Vagina (tissue), 2 donors: Measurements from ENCODE around the gene SYT12. TPM values are rescaled to one million over a fixed set of nuclear protein-coding genes. Genes with fewer than 3 reads are reported as not detected.

Source experiments
- DNase-seq, 2 donors: peaks; one replicate each; pipeline ENCODE4 v3.0.0-alpha.2; 2017; ENCODE audit errors: extremely low spot score in 2 of 2
- H3K27ac ChIP-seq: fragments of 200-600 bp; sonication (generic); one replicate; pipeline ENCODE4 v1.5.1; 2019
- H3K27me3 ChIP-seq: fragments of 200-600 bp; sonication (generic); one replicate; pipeline ENCODE4 v1.5.1; 2019
- H3K36me3 ChIP-seq, 2 donors: fragments of 200-600 bp; sonication (generic); one replicate each; pipeline ENCODE4 v1.5.1; 2017 to 2019
- H3K4me1 ChIP-seq: fragments of 200-600 bp; sonication (generic); one replicate; pipeline ENCODE4 v1.5.1; 2019
- H3K4me3 ChIP-seq, 2 donors: fragments of 200-600 bp; sonication (generic); 1 replicate in 1 of 2; 2 replicates in 1 of 2; pipeline ENCODE4 v1.5.1; 2016 to 2019
- H3K9me3 ChIP-seq: fragments of 200-600 bp; sonication (generic); one replicate; pipeline ENCODE4 v1.5.1; 2019
- CTCF ChIP-seq, 3 experiments: fragments of 450-650 bp in 2 of 3; fragments of 200-600 bp in 1 of 3; sonication (generic) in 1 of 3; IDR thresholded peaks; one replicate each; pipeline ENCODE4 v1.5.1; 2017 to 2019; ENCODE audit warnings: antibody characterized with exemption in 3 of 3, mild to moderate bottlenecking in 2 of 3, moderate library complexity in 2 of 3
- POLR2A ChIP-seq, 2 donors: fragments of 450-650 bp; IDR thresholded peaks; one replicate each; pipeline ENCODE4 v1.6.1; 2017; ENCODE audit warnings: antibody characterized with exemption in 2 of 2, mild to moderate bottlenecking in 2 of 2, moderate library complexity in 2 of 2
- POLR2AphosphoS5 ChIP-seq, 2 donors: sonication (generic); formaldehyde crosslinking; IDR thresholded peaks; one replicate each; pipeline ENCODE4 v1.9.0; 2017; ENCODE audit warnings: antibody characterized with exemption in 2 of 2, mild to moderate bottlenecking in 2 of 2, low read depth in 1 of 2; ENCODE audit not compliant: insufficient read depth in 1 of 2
- intact Hi-C: fragments of 100-400 bp; cut with DNase I; formaldehyde crosslinking; loops from one replicate; pipeline ENCODE4 v1.15.1; 2023
- total RNA-seq: library from RNA; depleted of rRNA; stranded (reverse); fragments of >200 nt; gene quantifications from one replicate; pipeline ENCODE4 v1.2.3, GENCODE V29; 2016

SYT12 gene
- total RNA-seq, 1 donor from 2014 or later = 0.49 TPM

GRCh38 chr11:67083786-67084366 lies 60.9 kb downstream of the SYT12 start:
- intact Hi-C loops = loop anchor here (10.0 kb wide), 1 partner anchor 81 kb away; no protein-coding TSS in a partner anchor
- H3K4me3 ChIP-seq = no peak overlapping the region

DNA sequence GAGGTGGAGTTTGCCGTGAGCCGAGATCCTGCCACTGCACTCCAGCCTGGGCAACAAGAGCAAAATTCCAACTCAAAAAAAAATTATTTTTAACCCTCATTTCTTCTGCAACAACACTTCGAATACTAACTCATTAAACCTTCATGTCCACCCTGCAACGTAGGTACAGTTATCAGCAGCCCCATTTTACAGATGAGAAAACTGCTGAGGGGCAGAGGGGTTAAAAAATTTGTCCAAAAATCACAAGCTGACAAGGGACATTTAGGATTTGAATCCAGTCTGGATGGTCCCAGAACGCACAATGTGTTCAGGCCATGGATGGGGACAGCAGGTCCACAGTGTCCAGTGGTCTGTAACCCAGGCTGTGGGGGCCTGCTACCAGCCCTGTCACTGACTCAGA lies 62.7 kb downstream of the SYT12 start:
- TF ChIP-seq POLR2AphosphoS5 (IDR thresholded peaks at IDR 0.05; ENCODE audit: insufficient read depth in 1 of 2, low read depth in 1 of 2) = no peak
- no peak for TF ChIP-seq POLR2A (IDR thresholded peaks at IDR 0.05)
- intact Hi-C loops = loop anchor here (10.0 kb wide), 1 partner anchor 79 kb away; no protein-coding TSS in a partner anchor
- Histone ChIP-seq H3K4me1 (peaks cover 13% of the 10 kb centered on the region), H3K9me3 (no peaks in the 10 kb centered on the region), H3K27me3 (no peaks in the 10 kb centered on the region), H3K36me3 (no peaks in the 10 kb centered on the region), H3K4me3 (no peak overlapping the region), H3K27ac (no peak overlapping the region)
- DNase-seq = no peak

More at GRCh38 chr11:67083786-67084366, 60.9 kb downstream of the SYT12 start:
- Histone ChIP-seq H3K27me3 (no peaks in the 10 kb centered on the region), H3K27ac (no peak overlapping the region), H3K9me3 (no peaks in the 10 kb centered on the region), H3K4me1 (peaks cover 13% of the 10 kb centered on the region), H3K36me3 (no peaks in the 10 kb centered on the region)
- TF ChIP-seq POLR2AphosphoS5 (IDR thresholded peaks at IDR 0.05; ENCODE audit: insufficient read depth in 1 of 2, low read depth in 1 of 2) (no peak), POLR2A (IDR thresholded peaks at IDR 0.05) (no peak), CTCF (IDR thresholded peaks at IDR 0.05) (no peak)
- no peak for DNase-seq

- no peak for DNase-seq
- H3K4me1 ChIP-seq = no peaks in the 10 kb centered on the region
- no peak for TF ChIP-seq POLR2AphosphoS5 (IDR thresholded peaks at IDR 0.05; ENCODE audit: insufficient read depth in 1 of 2, low read depth in 1 of 2)
- no peak for TF ChIP-seq POLR2A (IDR thresholded peaks at IDR 0.05)
- TF ChIP-seq CTCF (IDR thresholded peaks at IDR 0.05) = no peak
- H3K27ac ChIP-seq = no peak overlapping the region
- H3K36me3 ChIP-seq = no peaks in the 10 kb centered on the region
- H3K27me3 ChIP-seq = no peaks in the 10 kb centered on the region
- no peak overlapping the region for H3K4me3 ChIP-seq
- no peaks in the 10 kb centered on the region for H3K9me3 ChIP-seq
- intact Hi-C loops = no loop called here
Measured at GRCh38 chr11:67090717-67091116, 67.8 kb downstream of the SYT12 start.

DNA sequence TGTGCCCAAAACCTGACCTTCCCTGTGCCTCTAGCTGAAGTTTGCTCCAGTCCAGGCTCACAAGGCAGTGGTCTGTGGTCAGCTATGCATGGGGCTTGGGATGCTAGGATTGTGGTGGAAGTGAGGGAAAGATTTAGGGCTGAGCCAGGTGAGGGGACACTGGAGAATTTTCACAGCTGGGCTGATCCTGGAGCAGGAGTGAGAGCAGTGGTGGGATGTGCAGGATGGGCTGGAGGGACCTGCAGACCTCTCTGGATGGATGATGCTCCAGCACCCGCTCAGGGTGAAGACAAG lies 72.2 kb downstream of the SYT12 start:
- no peak for DNase-seq
- no peaks in the 10 kb centered on the region for H3K4me1 ChIP-seq
- intact Hi-C loops = no loop called here
- no peak overlapping the region for H3K4me3 ChIP-seq
- H3K27ac ChIP-seq = no peak overlapping the region
- no peaks in the 10 kb centered on the region for H3K36me3 ChIP-seq
- TF ChIP-seq POLR2A (IDR thresholded peaks at IDR 0.05) = no peak
- no peak for TF ChIP-seq CTCF (IDR thresholded peaks at IDR 0.05)
- TF ChIP-seq POLR2AphosphoS5 (IDR thresholded peaks at IDR 0.05; ENCODE audit: insufficient read depth in 1 of 2, low read depth in 1 of 2) = no peak
- no peaks in the 10 kb centered on the region for H3K27me3 ChIP-seq
- H3K9me3 ChIP-seq = no peaks in the 10 kb centered on the region

DNA sequence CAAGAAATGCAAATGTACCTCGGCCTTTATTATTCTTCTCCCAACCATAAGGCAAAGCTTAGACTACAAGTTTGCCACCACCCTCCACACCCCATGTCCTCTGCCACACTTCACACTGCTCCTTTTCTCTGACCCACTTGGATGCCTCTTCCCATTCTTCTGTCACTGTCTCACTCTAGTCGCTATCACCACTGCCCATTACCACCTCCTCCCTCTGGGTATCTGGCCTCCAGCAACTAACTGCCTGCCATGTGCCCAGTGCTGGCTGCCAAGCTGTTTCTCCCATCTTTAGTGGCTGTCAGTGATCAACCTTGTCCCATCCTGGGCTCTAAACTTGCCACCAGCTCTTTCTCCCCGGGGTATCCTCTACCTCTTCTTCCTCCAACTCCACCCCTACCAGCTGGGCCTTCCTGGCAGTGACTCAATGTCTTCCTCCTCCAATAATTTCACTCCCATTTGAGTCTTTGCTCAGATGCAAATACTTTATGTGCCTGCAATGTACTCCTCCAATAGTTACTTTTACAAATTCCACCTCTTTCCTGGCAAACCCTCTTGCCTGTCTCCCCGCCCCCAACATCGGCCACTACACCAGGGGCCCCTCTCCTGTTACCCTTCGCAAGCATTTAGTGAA lies 76.0 kb downstream of the SYT12 start:
- DNase-seq = no peak
- Histone ChIP-seq H3K4me1 (no peaks in the 10 kb centered on the region), H3K27me3 (no peaks in the 10 kb centered on the region), H3K9me3 (no peaks in the 10 kb centered on the region), H3K36me3 (no peaks in the 10 kb centered on the region), H3K27ac (no peak overlapping the region), H3K4me3 (no peak overlapping the region)
- intact Hi-C loops = no loop called here
- TF ChIP-seq POLR2AphosphoS5 (IDR thresholded peaks at IDR 0.05; ENCODE audit: insufficient read depth in 1 of 2, low read depth in 1 of 2) (no peak), POLR2A (IDR thresholded peaks at IDR 0.05) (no peak), CTCF (IDR thresholded peaks at IDR 0.05) (no peak)
